K562 (cell line): Measurements from ENCODE around the gene CUL1. TPM values are rescaled to one million over a fixed set of nuclear protein-coding genes. Genes with fewer than 3 reads are reported as not detected.

Experiments used
- ATAC-seq: fragments of 200-7000 bp; cut with Tn5 transposase; 3 replicates; pipeline ENCODE4 v1.9.1; 2020; ENCODE audit warnings: moderate library complexity
- BruUV-seq: library from RNA; stranded (reverse); fragments of 400-500 nt; replicated peaks from 2 replicates; lab custom pipeline; 2021; lab: Mats Ljungman, UMichigan
- CTCF ChIA-PET: fragments of 300-600 bp; formaldehyde crosslinking; extraction: SDS; loops from one replicate; lab custom pipeline; 2021; ENCODE audit warnings: low intra/inter-chr PET ratio; lab: Yijun Ruan, JAX
- POLR2A ChIA-PET: fragments of 300-600, 350-650 bp; sonication (Branson Sonifier 250); formaldehyde crosslinking; extraction: SDS; loops from one replicate; lab custom pipeline; 2021; ENCODE audit warnings: antibody characterized with exemption, inconsistent platforms; lab: Yijun Ruan, JAX
- DNase-seq, 4 experiments: peaks; one replicate each; pipeline versions ENCODE4 v3.0.0 to v3.0.0-alpha.2; 2011 to 2018; ENCODE audit warnings: low spot score in 3 of 4, mixed read lengths in 3 of 4; ENCODE audit errors: extremely low read depth in 1 of 4
- FAIRE-seq: peaks from 2 replicates; lab custom pipeline; 2011; peaks lifted over from hg19 to GRCh38; lab: Jason Lieb, UNC
- H2AFZ ChIP-seq: 2 replicates; pipeline ENCODE4 v1.6.0; 2011; ENCODE audit warnings: low read depth, low read length, control low read depth, inconsistent platforms
- H3K27ac ChIP-seq: fragments of 200-600 bp; 3 replicates; pipeline ENCODE4 v1.8.0; 2011; ENCODE audit warnings: low read depth, mild to moderate bottlenecking, control low read depth, inconsistent platforms, low read length, moderate library complexity, mixed read lengths; ENCODE audit errors: extremely low read depth
- H3K27me3 ChIP-seq, 2 experiments: fragments of 300-600 bp in 1 of 2; 2 replicates in 1 of 2; 3 replicates in 1 of 2; pipeline versions ENCODE4 v1.6.0 to v1.8.0; 2011; ENCODE audit warnings: inconsistent platforms in 2 of 2, low read length in 2 of 2, mild to moderate bottlenecking in 1 of 2, mixed read lengths in 1 of 2, moderate library complexity in 1 of 2; ENCODE audit not compliant: control insufficient read depth in 2 of 2, insufficient read depth in 2 of 2
- H3K36me3 ChIP-seq: fragments of 300-600 bp; 3 replicates; pipeline ENCODE4 v1.8.0; 2011; ENCODE audit warnings: mild to moderate bottlenecking, low read length, inconsistent platforms; ENCODE audit not compliant: control insufficient read depth, insufficient read depth
- H3K4me1 ChIP-seq, 2 experiments: fragments of 200-600 bp in 1 of 2; replicated peaks in 1 of 2; 2 replicates in 1 of 2; 3 replicates in 1 of 2; pipeline versions ENCODE4 v1.5.1 to v1.8.0; 2011; ENCODE audit warnings: inconsistent platforms in 2 of 2, low read length in 2 of 2, mild to moderate bottlenecking in 1 of 2, mixed read lengths in 1 of 2, moderate library complexity in 1 of 2; ENCODE audit not compliant: control insufficient read depth in 2 of 2, insufficient read depth in 2 of 2
- H3K4me2 ChIP-seq: 2 replicates; pipeline ENCODE4 v1.6.1; 2011; ENCODE audit warnings: low read length, control low read depth, inconsistent platforms, mixed read lengths; ENCODE audit not compliant: insufficient read depth
- H3K4me3 ChIP-seq: fragments of 200-600 bp; sonication (generic), shearing (Covaris generic); 2 replicates; pipeline ENCODE4 v1.5.1; 2016; ENCODE audit warnings: control low read depth, inconsistent platforms
- H3K79me2 ChIP-seq: fragments of 200-600 bp; 3 replicates; pipeline ENCODE4 v1.8.0; 2011; ENCODE audit warnings: low read length, inconsistent platforms; ENCODE audit not compliant: control insufficient read depth, insufficient read depth
- H3K9ac ChIP-seq, 2 experiments: 2 replicates each; pipeline versions ENCODE4 v1.6.0 to v1.6.1; 2011; ENCODE audit warnings: low read depth in 2 of 2, low read length in 2 of 2, control low read depth in 1 of 2, inconsistent platforms in 1 of 2, mild to moderate bottlenecking in 1 of 2, mixed read lengths in 1 of 2; ENCODE audit not compliant: insufficient read depth in 1 of 2
- H3K9me1 ChIP-seq: one replicate; pipeline ENCODE4 v1.6.0; 2011; ENCODE audit warnings: inconsistent platforms, mild to moderate bottlenecking, low read length, moderate library complexity; ENCODE audit not compliant: control insufficient read depth, insufficient read depth
- H3K9me3 ChIP-seq: replicated peaks from 2 replicates; pipeline ENCODE4 v1.5.1; 2011; ENCODE audit warnings: low read depth, low read length, inconsistent platforms; ENCODE audit not compliant: control insufficient read depth, insufficient read depth
- H4K20me1 ChIP-seq: replicated peaks from 2 replicates; pipeline ENCODE4 v1.6.1; 2011; ENCODE audit warnings: low read length, inconsistent platforms, mixed read lengths; ENCODE audit not compliant: control insufficient read depth, insufficient read depth
- ATF7 ChIP-seq: fragments of 450-650 bp; IDR thresholded peaks from 2 replicates; pipeline ENCODE4 v1.7.1; 2014; ENCODE audit warnings: mild to moderate bottlenecking, moderate library complexity
- CEBPB ChIP-seq: fragments of 450-650 bp; IDR thresholded peaks from 2 replicates; pipeline ENCODE4 v1.6.1; 2016; ENCODE audit warnings: missing genetic modification characterization, missing compliant biosample characterization
- CREBBP ChIP-seq: IDR thresholded peaks from one replicate; pipeline ENCODE4 v1.6.1; 2012; ENCODE audit warnings: low read depth, mild to moderate bottlenecking, control low read depth, inconsistent platforms, low read length
- MYBL2 ChIP-seq, 2 experiments: fragments of 450-650 bp in 1 of 2; sonication (generic) in 1 of 2; formaldehyde crosslinking in 1 of 2; IDR thresholded peaks; 2 replicates each; pipeline versions ENCODE4 v1.6.1 to v1.8.1; 2017 to 2022; ENCODE audit warnings: borderline replicate concordance in 1 of 2, inconsistent platforms in 1 of 2, low read depth in 1 of 2, mild to moderate bottlenecking in 1 of 2, missing genetic modification reagents in 1 of 2, moderate library complexity in 1 of 2
- PHB2 ChIP-seq: fragments of 450-650 bp; IDR thresholded peaks from 2 replicates; pipeline ENCODE4 v1.6.1; 2017; ENCODE audit warnings: low read depth
- PHTF2 ChIP-seq: fragments of 250-450 bp; sonication (Bioruptor Pico); IDR thresholded peaks from 2 replicates; pipeline ENCODE4 v1.5.0; 2021; ENCODE audit warnings: mild to moderate bottlenecking
- PTRF ChIP-seq: fragments of 450-650 bp; IDR thresholded peaks from 2 replicates; pipeline ENCODE4 v1.6.1; 2016; ENCODE audit warnings: mild to moderate bottlenecking, missing genetic modification characterization, missing compliant biosample characterization
- WGBS: fragments of 100-300 bp; shearing (Covaris generic); methylation state at CpG from one replicate; pipeline ENCODE4 v1.1.6; 2016; ENCODE audit warnings: low coverage, mixed read lengths; ENCODE audit not compliant: insufficient coverage; ENCODE audit errors: missing lambda C conversion rate; 5-methylcytosine and 5-hydroxymethylcytosine counted together
- in situ Hi-C: fragments of 300-500 bp; cut with MboI; formaldehyde crosslinking; loops from 4 replicates; pipeline ENCODE4 v1.15.0; 2018; ENCODE audit warnings: inconsistent platforms, mixed read lengths
- intact Hi-C: fragments of 100-400 bp; cut with micrococcal nuclease; formaldehyde crosslinking; loops from 2 replicates; pipeline ENCODE4 v1.14.2; 2022
- polyA plus RNA-seq, 8 experiments: library from polyadenylated mRNA; depleted of rRNA in 4 of 8; stranded (reverse) in 5 of 8; unstranded in 3 of 8; fragments of >200 nt; fragmentation: Nextera tagmentation in 2 of 8; fragmentation: Illumina TruSeq in 1 of 8; extraction: Ambion mirVana in 2 of 8; extraction: Trizol in 1 of 8; gene quantifications; 2 replicates each; pipeline versions ENCODE4 v1.2.1 to v1.2.3, GENCODE V29; 2011 to 2014; ENCODE audit warnings: inconsistent platforms in 1 of 8, missing spikeins in 1 of 8
- total RNA-seq, 7 experiments: library from RNA; depleted of rRNA in 6 of 7; stranded (reverse); fragments of >200 nt in 6 of 7; fragmentation: Illumina TruSeq in 2 of 7; extraction: Trizol in 2 of 7; gene quantifications; 2 replicates each; pipeline versions ENCODE4 v1.2.1 to v1.2.3, GENCODE V29; 2011 to 2021; ENCODE audit warnings: low replicate concordance in 1 of 7
- TF ChIP-seq, protein P1 (sequence below): fragments of 450-650 bp; IDR thresholded peaks from 2 replicates; pipeline ENCODE4 v1.6.1; 2016
- TF ChIP-seq, protein P2 (sequence below), 2 experiments: fragments of 450-650 bp in 1 of 2; sonication (generic) in 1 of 2; formaldehyde crosslinking in 1 of 2; IDR thresholded peaks; 2 replicates each; pipeline versions ENCODE4 v1.7.1 to v1.9.0; 2016 to 2022; ENCODE audit warnings: inconsistent platforms in 1 of 2, mild to moderate bottlenecking in 1 of 2, missing genetic modification reagents in 1 of 2

The CUL1 gene
- total and polyA plus RNA-seq, 9 of the 15 experiments (the other 6 are each of a cell fraction or from before 2014, with no cell fraction given) = 31.5 to 107 (median 96.5) TPM

DNA sequence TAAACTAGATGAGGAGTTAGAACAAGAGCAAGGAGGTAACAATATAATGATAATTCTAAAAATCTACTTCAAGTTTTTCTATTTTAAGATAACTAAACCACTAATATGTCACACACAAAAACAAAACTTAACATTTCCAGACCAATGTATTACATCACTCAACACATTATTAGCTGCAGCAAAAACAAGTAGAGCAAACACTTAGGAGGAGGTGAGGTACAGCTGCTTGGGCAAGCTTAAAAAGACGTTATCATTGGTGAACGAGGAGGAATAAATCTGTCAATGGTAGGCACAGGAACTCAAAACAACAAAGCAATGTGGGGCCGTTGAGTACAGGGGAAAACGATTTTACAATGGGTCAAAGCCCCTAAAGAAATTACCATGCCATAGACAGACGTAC is 126.6 kb downstream of the CUL1 start:
- Histone ChIP-seq H3K79me2 (peaks cover 28% of the 10 kb centered on the region; the same call in 2 of the 3 replicates), H3K27ac (no peak overlapping the region), H4K20me1 (no peaks in the 10 kb centered on the region), H3K9me3 (no peaks in the 10 kb centered on the region), H3K36me3 (peaks cover 78% of the 10 kb centered on the region), H3K9ac (no peak overlapping the region), H3K9me1 (no peaks in the 10 kb centered on the region), H2AFZ (no peak overlapping the region), H3K4me1 (peaks cover 0 to 16% of the 10 kb centered on the region in 2 experiments; a peak in 4 of 5 replicates), H3K4me3 (no peak overlapping the region), H3K4me2 (no peak overlapping the region; the same call in 1 of the 2 replicates), H3K27me3 (no peaks in the 10 kb centered on the region)
- FAIRE-seq (no peak), ATAC-seq (peak; percentile 10; the same call in 2 of the 3 replicates), DNase-seq (no peak)
- POLR2A ChIA-PET = interaction anchor here (0.5 to 1.8 kb wide), 6 partner anchors 9 to 55 kb away, joined by 3 to 8 read pairs (median 4); no protein-coding TSS in a partner anchor
- in situ Hi-C loops (no loop called here), intact Hi-C loops (no loop called here)
- WGBS = 56% methylated on average over 5 of the region's 5 CpGs
- CTCF ChIA-PET = no interaction called here
- BruUV-seq = no TSS peak
- TF ChIP-seq PHB2 (no peak), CREBBP (no peak), MYBL2 (IDR thresholded peaks at IDR 0.05; ENCODE audit: low read depth) (peak; percentile 32; the same call in 1 of the 2 replicates), MYBL2 (CRISPR knock-in tag; IDR thresholded peaks at IDR 0.05; ENCODE audit: borderline replicate concordance) (no peak), PTRF (tag) (no peak), PHTF2 (CRISPR knock-in tag) (no peak), ATF7 (0 out of 2 replicates have a peak, but pooled peaks have one; percentile 16), CEBPB (peak; percentile 54; the same call in 1 of the 2 replicates)
- TF ChIP-seq, protein P1, sequence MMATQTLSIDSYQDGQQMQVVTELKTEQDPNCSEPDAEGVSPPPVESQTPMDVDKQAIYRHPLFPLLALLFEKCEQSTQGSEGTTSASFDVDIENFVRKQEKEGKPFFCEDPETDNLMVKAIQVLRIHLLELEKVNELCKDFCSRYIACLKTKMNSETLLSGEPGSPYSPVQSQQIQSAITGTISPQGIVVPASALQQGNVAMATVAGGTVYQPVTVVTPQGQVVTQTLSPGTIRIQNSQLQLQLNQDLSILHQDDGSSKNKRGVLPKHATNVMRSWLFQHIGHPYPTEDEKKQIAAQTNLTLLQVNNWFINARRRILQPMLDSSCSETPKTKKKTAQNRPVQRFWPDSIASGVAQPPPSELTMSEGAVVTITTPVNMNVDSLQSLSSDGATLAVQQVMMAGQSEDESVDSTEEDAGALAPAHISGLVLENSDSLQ = peak; percentile 49
- TF ChIP-seq, protein P2, sequence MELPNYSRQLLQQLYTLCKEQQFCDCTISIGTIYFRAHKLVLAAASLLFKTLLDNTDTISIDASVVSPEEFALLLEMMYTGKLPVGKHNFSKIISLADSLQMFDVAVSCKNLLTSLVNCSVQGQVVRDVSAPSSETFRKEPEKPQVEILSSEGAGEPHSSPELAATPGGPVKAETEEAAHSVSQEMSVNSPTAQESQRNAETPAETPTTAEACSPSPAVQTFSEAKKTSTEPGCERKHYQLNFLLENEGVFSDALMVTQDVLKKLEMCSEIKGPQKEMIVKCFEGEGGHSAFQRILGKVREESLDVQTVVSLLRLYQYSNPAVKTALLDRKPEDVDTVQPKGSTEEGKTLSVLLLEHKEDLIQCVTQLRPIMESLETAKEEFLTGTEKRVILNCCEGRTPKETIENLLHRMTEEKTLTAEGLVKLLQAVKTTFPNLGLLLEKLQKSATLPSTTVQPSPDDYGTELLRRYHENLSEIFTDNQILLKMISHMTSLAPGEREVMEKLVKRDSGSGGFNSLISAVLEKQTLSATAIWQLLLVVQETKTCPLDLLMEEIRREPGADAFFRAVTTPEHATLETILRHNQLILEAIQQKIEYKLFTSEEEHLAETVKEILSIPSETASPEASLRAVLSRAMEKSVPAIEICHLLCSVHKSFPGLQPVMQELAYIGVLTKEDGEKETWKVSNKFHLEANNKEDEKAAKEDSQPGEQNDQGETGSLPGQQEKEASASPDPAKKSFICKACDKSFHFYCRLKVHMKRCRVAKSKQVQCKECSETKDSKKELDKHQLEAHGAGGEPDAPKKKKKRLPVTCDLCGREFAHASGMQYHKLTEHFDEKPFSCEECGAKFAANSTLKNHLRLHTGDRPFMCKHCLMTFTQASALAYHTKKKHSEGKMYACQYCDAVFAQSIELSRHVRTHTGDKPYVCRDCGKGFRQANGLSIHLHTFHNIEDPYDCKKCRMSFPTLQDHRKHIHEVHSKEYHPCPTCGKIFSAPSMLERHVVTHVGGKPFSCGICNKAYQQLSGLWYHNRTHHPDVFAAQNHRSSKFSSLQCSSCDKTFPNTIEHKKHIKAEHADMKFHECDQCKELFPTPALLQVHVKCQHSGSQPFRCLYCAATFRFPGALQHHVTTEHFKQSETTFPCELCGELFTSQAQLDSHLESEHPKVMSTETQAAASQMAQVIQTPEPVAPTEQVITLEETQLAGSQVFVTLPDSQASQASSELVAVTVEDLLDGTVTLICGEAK (IDR thresholded peaks at IDR 0.05) = no peak
- TF ChIP-seq, protein P2 (CRISPR knock-in tag; IDR thresholded peaks at IDR 0.05) = no peak
